AG04449 (cell line): ENCODE data around the gene NR2F1-AS1.

Source experiments
- CTCF ChIA-PET: fragments of 350-600 bp; formaldehyde crosslinking; extraction: SDS; loops from one replicate; lab custom pipeline; 2021; ENCODE audit warnings: antibody characterized with exemption; lab: Yijun Ruan, JAX
- POLR2A ChIA-PET: fragments of 400-600, 350-600 bp; formaldehyde crosslinking; extraction: SDS; loops from one replicate; lab custom pipeline; 2020; ENCODE audit warnings: antibody characterized with exemption, inconsistent platforms; lab: Yijun Ruan, JAX
- DNase-seq: peaks from one replicate; pipeline ENCODE4 v3.0.0-alpha.2; 2010; ENCODE audit warnings: low read depth, low spot score
- H3K4me3 ChIP-seq: 2 replicates; pipeline ENCODE4 v1.5.1; 2011; ENCODE audit warnings: low read depth, mild to moderate bottlenecking, control low read depth, low read length
- CTCF ChIP-seq: IDR thresholded peaks from one replicate; pipeline ENCODE4 v1.5.1; 2011; ENCODE audit warnings: mild to moderate bottlenecking, moderate library complexity, low read length, control low read depth, inconsistent platforms; ENCODE audit not compliant: insufficient read depth; ENCODE audit errors: missing control alignments

NR2F1-AS1 gene

GRCh38 chr5:93580927-93581445 is at the start of gene NR2F1-AS1:
Gene NR2F1-AS1, minus strand, starts transcription at chr5:93581219.
- peak within 1 kb of the TSS; percentile 80 for H3K4me3 ChIP-seq
- DNase-seq: no peak
- ChIA-PET CTCF (interaction anchor here (0.7 to 0.9 kb wide), 2 partner anchors 220 to 489 kb away, joined by 3 read pairs; no protein-coding TSS in a partner anchor), POLR2A (no interaction called here)
- TF ChIP-seq CTCF: no peak

GRCh38 chr5:93626801-93627200 is 45.8 kb upstream of the NR2F1-AS1 start:
- no peak for TF ChIP-seq CTCF
- H3K4me3 ChIP-seq: no peak overlapping the region
- DNase-seq: no peak
- ChIA-PET POLR2A (no interaction called here), CTCF (no interaction called here)

- CTCF ChIA-PET: no interaction called here
- no peak for DNase-seq
- POLR2A ChIA-PET: no interaction called here
Measured at GRCh38 chr5:93623153-93623552, 42.1 kb upstream of the NR2F1-AS1 start.

GRCh38 chr5:93622240-93622885 is 41.3 kb upstream of the NR2F1-AS1 start:
- TF ChIP-seq CTCF: no peak
- ChIA-PET POLR2A (no interaction called here), CTCF (interaction anchor here (2.3 to 5.5 kb wide), 3 partner anchors 10 to 167 kb away, joined by 6 to 35 read pairs (median 9); no protein-coding TSS in a partner anchor)
- DNase-seq: no peak
- no peak overlapping the region for H3K4me3 ChIP-seq

More at GRCh38 chr5:93623153-93623552, 42.1 kb upstream of the NR2F1-AS1 start:
- no peak overlapping the region for H3K4me3 ChIP-seq
- no peak for TF ChIP-seq CTCF

- H3K4me3 ChIP-seq: peak overlapping the region; percentile 68
- no peak for DNase-seq
- ChIA-PET POLR2A (interaction anchor here (1.9 kb wide), 1 partner anchor 9 kb away, joined by 4 read pairs; no protein-coding TSS in a partner anchor), CTCF (interaction anchor here (0.9 to 5.5 kb wide), 6 partner anchors 9 to 1979 kb away, joined by 3 to 35 read pairs (median 4); no protein-coding TSS in a partner anchor)
- TF ChIP-seq CTCF: no peak
Measured at GRCh38 chr5:93621327-93621798, 40.3 kb upstream of the NR2F1-AS1 start.

GRCh38 chr5:93620487-93621326 is 39.7 kb upstream of the NR2F1-AS1 start:
- peak; percentile 1 for TF ChIP-seq CTCF
- ChIA-PET CTCF (interaction anchor here (0.9 to 5.5 kb wide), 7 partner anchors 9 to 1979 kb away, joined by 3 to 35 read pairs (median 6); no protein-coding TSS in a partner anchor), POLR2A (interaction anchor here (1.9 kb wide), 1 partner anchor 8 kb away, joined by 4 read pairs; no protein-coding TSS in a partner anchor)
- peak overlapping the region; percentile 68 for H3K4me3 ChIP-seq
- DNase-seq: no peak
